Gastrocnemius medialis (tissue), 4 donors: ENCODE measurements around the gene TTLL7.

ENCODE experiments used
- POLR2A ChIP-seq, 2 donors: fragments of 450-650 bp; IDR thresholded peaks; one replicate each; pipeline ENCODE4 v1.6.1; 2017; ENCODE audit warnings: antibody characterized with exemption in 2 of 2, mild to moderate bottlenecking in 2 of 2, moderate library complexity in 2 of 2
- TF ChIP-seq, protein P1 (sequence below), 5 experiments: fragments of 450-650 bp in 3 of 5; fragments of 200-600 bp in 2 of 5; sonication (generic) in 2 of 5; IDR thresholded peaks in 4 of 5; conservative IDR thresholded peaks in 1 of 5; 1 replicate in 4 of 5; 2 replicates in 1 of 5; pipeline ENCODE4 v1.5.1; 2016 to 2019; ENCODE audit warnings: antibody characterized with exemption in 5 of 5, mild to moderate bottlenecking in 3 of 5, moderate library complexity in 3 of 5

DNA sequence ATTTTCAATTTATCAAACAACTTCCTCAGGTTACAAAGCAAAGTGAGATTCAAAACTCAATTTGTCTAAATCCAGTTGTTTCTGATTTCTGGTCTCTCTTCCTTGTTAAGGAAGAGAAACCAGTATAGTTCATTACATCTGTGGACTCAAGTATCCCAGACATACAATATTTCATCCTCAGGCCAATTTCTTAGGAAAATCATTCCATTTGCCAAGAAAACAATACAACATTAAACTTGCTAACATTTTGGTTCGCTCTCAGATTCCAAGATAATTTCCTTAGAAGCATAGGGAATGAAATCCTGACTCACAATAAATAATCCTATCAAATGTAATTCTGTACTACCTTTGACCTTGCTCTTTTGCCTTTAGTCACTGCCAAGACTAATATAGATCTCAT lies 11.2 kb upstream of the TTLL7 start:
- TF ChIP-seq, protein P1, sequence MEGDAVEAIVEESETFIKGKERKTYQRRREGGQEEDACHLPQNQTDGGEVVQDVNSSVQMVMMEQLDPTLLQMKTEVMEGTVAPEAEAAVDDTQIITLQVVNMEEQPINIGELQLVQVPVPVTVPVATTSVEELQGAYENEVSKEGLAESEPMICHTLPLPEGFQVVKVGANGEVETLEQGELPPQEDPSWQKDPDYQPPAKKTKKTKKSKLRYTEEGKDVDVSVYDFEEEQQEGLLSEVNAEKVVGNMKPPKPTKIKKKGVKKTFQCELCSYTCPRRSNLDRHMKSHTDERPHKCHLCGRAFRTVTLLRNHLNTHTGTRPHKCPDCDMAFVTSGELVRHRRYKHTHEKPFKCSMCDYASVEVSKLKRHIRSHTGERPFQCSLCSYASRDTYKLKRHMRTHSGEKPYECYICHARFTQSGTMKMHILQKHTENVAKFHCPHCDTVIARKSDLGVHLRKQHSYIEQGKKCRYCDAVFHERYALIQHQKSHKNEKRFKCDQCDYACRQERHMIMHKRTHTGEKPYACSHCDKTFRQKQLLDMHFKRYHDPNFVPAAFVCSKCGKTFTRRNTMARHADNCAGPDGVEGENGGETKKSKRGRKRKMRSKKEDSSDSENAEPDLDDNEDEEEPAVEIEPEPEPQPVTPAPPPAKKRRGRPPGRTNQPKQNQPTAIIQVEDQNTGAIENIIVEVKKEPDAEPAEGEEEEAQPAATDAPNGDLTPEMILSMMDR (IDR thresholded peaks at IDR 0.05 in 4 of 5, conservative IDR thresholded peaks at IDR 0.05 in 1 of 5), result no peak
- no peak for TF ChIP-seq POLR2A (IDR thresholded peaks at IDR 0.05)
